Neural cell (in vitro differentiated cells): ENCODE results near the gene ARMCX2.

ENCODE experiments used
- CTCF ChIP-seq: fragments of 450-650 bp; IDR thresholded peaks from 2 replicates; pipeline ENCODE4 v1.5.1; 2014; ENCODE audit warnings: antibody characterized with exemption, mild to moderate bottlenecking, moderate library complexity; ENCODE audit not compliant: poor library complexity, severe bottlenecking
- EP300 ChIP-seq: fragments of 450-650 bp; conservative IDR thresholded peaks from 2 replicates; pipeline ENCODE4 v1.6.1; 2014; ENCODE audit warnings: antibody characterized with exemption, mild to moderate bottlenecking, moderate library complexity; ENCODE audit not compliant: poor library complexity, severe bottlenecking
- EZH2 ChIP-seq: fragments of 200-600, 300-800 bp; shearing (Covaris generic), sonication (generic); IDR thresholded peaks from 2 replicates; pipeline ENCODE4 v1.6.1; 2014; ENCODE audit warnings: antibody characterized with exemption, low read length, borderline replicate concordance, mild to moderate bottlenecking; ENCODE audit not compliant: insufficient read depth, poor library complexity, severe bottlenecking
- POLR2AphosphoS5 ChIP-seq: IDR thresholded peaks from 2 replicates; pipeline ENCODE4 v1.6.1; 2012
- RAD21 ChIP-seq: fragments of 450-650 bp; conservative IDR thresholded peaks from 2 replicates; pipeline ENCODE4 v1.6.1; 2014; ENCODE audit warnings: antibody characterized with exemption, mild to moderate bottlenecking, moderate library complexity
- TF ChIP-seq, protein P1 (sequence below): IDR thresholded peaks from 2 replicates; pipeline ENCODE4 v1.6.1; 2012; ENCODE audit warnings: borderline replicate concordance

- TF ChIP-seq, protein P1, sequence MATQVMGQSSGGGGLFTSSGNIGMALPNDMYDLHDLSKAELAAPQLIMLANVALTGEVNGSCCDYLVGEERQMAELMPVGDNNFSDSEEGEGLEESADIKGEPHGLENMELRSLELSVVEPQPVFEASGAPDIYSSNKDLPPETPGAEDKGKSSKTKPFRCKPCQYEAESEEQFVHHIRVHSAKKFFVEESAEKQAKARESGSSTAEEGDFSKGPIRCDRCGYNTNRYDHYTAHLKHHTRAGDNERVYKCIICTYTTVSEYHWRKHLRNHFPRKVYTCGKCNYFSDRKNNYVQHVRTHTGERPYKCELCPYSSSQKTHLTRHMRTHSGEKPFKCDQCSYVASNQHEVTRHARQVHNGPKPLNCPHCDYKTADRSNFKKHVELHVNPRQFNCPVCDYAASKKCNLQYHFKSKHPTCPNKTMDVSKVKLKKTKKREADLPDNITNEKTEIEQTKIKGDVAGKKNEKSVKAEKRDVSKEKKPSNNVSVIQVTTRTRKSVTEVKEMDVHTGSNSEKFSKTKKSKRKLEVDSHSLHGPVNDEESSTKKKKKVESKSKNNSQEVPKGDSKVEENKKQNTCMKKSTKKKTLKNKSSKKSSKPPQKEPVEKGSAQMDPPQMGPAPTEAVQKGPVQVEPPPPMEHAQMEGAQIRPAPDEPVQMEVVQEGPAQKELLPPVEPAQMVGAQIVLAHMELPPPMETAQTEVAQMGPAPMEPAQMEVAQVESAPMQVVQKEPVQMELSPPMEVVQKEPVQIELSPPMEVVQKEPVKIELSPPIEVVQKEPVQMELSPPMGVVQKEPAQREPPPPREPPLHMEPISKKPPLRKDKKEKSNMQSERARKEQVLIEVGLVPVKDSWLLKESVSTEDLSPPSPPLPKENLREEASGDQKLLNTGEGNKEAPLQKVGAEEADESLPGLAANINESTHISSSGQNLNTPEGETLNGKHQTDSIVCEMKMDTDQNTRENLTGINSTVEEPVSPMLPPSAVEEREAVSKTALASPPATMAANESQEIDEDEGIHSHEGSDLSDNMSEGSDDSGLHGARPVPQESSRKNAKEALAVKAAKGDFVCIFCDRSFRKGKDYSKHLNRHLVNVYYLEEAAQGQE: no peak
- TF ChIP-seq CTCF (no peak), RAD21 (no peak), EP300 (no peak), POLR2AphosphoS5 (no peak), EZH2 (no peak)
These were observed 8.5 kb upstream of the ARMCX2 start for GRCh38 chrX:101668143-101668542.
